ENCODE measurements around the gene COL6A1. TPM values are rescaled to one million over a fixed set of nuclear protein-coding genes. Genes with fewer than 3 reads are reported as not detected.

Gene COL6A1
- polyA plus RNA-seq, 1 donor from 2014 or later, result 29.4 TPM

- no peak overlapping the region for H2AFZ ChIP-seq (ENCODE audit: low read depth, low read length)
Observed at GRCh38 chr21:45973475-45974072, 8.0 kb upstream of the COL6A1 start.

More at GRCh38 chr21:45973475-45974072, 8.0 kb upstream of the COL6A1 start:
- no peaks in the 10 kb centered on the region for H3F3A ChIP-seq (ENCODE audit: insufficient read depth, low read length, poor library complexity, severe bottlenecking)
- H4K20me1 ChIP-seq (ENCODE audit: insufficient read depth), result no peaks in the 10 kb centered on the region
- H3K36me3 ChIP-seq (ENCODE audit: insufficient read depth, low read length), result no peaks in the 10 kb centered on the region
- H3K27ac ChIP-seq (ENCODE audit: low read length), result no peak overlapping the region
- no peaks in the 10 kb centered on the region for H3K9me2 ChIP-seq (ENCODE audit: insufficient read depth, low read length)
- peak overlapping the region; percentile 50 for H3K9ac ChIP-seq (ENCODE audit: low read length)
- peaks cover 38% of the 10 kb centered on the region for H3K27me3 ChIP-seq (ENCODE audit: insufficient read depth, low read depth, low read length)
- H3K4me3 ChIP-seq (ENCODE audit: low read length), result peak overlapping the region; percentile 65
- no peak overlapping the region for H3K4me2 ChIP-seq (ENCODE audit: low read length)
- TF ChIP-seq CTCF (IDR thresholded peaks at IDR 0.05; ENCODE audit: poor library complexity, severe bottlenecking), result peak; percentile 74
- no peak for TF ChIP-seq TAF1 (IDR thresholded peaks at IDR 0.05; ENCODE audit: low read depth)
- no peak for TF ChIP-seq REST (IDR thresholded peaks at IDR 0.05; ENCODE audit: borderline replicate concordance)
- TF ChIP-seq POLR2AphosphoS5 (IDR thresholded peaks at IDR 0.05), result peak; percentile 34
- no peak for TF ChIP-seq EZH2 (IDR thresholded peaks at IDR 0.05; ENCODE audit: borderline replicate concordance, insufficient read depth, low read length, poor library complexity, severe bottlenecking)
- TF ChIP-seq SMC3 (conservative IDR thresholded peaks at IDR 0.05; ENCODE audit: poor library complexity), result peak; percentile 62
- no peak for TF ChIP-seq EP300 (conservative IDR thresholded peaks at IDR 0.05; ENCODE audit: poor library complexity, severe bottlenecking)
- peak; percentile 53 for TF ChIP-seq RAD21 (conservative IDR thresholded peaks at IDR 0.05)
- H3K79me2 ChIP-seq (replicated peaks; ENCODE audit: insufficient read depth, low read length), result no peaks in the 10 kb centered on the region
- no peaks in the 10 kb centered on the region for H3K9me3 ChIP-seq (ENCODE audit: low read length)

Measured in neural cell (in vitro differentiated cells).